Measurements from ENCODE around the gene LITAFD.

DNA sequence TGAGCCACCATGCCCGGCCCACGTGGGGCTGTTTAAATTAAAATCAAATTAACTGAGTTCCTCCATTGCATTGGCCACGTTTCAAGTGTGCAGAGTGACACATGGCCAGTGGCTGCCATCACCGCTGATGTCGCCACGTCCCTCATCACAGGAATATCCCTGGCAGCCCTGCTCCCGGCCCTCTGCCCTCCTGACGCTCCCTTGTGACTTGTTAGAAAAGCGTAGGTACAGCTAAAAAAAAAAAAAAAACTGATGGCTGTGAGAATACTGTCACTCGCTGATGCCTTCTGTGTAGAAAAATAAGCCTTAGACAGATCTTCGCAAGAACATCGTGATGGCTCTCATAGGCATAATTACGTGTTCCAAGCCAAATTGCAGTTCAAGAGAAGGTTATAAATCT lies 35.0 kb upstream of the LITAFD start:
- TF ChIP-seq POLR2A (IDR thresholded peaks at IDR 0.05) = no peak
- TF ChIP-seq, protein P1, sequence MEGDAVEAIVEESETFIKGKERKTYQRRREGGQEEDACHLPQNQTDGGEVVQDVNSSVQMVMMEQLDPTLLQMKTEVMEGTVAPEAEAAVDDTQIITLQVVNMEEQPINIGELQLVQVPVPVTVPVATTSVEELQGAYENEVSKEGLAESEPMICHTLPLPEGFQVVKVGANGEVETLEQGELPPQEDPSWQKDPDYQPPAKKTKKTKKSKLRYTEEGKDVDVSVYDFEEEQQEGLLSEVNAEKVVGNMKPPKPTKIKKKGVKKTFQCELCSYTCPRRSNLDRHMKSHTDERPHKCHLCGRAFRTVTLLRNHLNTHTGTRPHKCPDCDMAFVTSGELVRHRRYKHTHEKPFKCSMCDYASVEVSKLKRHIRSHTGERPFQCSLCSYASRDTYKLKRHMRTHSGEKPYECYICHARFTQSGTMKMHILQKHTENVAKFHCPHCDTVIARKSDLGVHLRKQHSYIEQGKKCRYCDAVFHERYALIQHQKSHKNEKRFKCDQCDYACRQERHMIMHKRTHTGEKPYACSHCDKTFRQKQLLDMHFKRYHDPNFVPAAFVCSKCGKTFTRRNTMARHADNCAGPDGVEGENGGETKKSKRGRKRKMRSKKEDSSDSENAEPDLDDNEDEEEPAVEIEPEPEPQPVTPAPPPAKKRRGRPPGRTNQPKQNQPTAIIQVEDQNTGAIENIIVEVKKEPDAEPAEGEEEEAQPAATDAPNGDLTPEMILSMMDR (IDR thresholded peaks at IDR 0.05) = no peak
